ENCODE measurements around the gene LIX1.
"Not testable (repeated sequence)": the region's sequence is repeated elsewhere in the genome, so short reads cannot be mapped to it uniquely, and the experiment has no call there.

LIX1 gene

GRCh38 chr5:97142521-97143254 lies at the start of gene LIX1:
Gene LIX1 (minus strand): TSS chr5:97142611. CDS start chr5:97142576, 35 bp downstream.
- DNase-seq = peak; percentile 42

GRCh38 chr5:97191893-97192292 lies 49.5 kb upstream of the LIX1 start:
- DNase-seq = no peak

- DNase-seq = not testable (repeated sequence)
These were observed 47.1 kb upstream of the LIX1 start for GRCh38 chr5:97189523-97189922.

DNA sequence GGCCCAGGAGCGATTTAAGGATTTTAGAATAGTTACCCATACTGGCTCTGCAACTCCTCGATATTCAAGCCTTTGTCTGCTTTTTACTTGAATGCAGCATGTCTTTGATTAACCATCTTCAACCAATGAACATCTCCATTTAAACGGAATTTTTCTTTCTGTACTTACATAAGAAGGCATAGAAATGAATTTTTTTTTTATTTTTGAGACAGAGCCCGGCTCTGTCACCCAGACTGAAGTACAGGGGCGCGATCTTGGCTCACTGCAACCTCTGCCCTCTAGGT lies 41.5 kb upstream of the LIX1 start:
- no peak for DNase-seq

DNA sequence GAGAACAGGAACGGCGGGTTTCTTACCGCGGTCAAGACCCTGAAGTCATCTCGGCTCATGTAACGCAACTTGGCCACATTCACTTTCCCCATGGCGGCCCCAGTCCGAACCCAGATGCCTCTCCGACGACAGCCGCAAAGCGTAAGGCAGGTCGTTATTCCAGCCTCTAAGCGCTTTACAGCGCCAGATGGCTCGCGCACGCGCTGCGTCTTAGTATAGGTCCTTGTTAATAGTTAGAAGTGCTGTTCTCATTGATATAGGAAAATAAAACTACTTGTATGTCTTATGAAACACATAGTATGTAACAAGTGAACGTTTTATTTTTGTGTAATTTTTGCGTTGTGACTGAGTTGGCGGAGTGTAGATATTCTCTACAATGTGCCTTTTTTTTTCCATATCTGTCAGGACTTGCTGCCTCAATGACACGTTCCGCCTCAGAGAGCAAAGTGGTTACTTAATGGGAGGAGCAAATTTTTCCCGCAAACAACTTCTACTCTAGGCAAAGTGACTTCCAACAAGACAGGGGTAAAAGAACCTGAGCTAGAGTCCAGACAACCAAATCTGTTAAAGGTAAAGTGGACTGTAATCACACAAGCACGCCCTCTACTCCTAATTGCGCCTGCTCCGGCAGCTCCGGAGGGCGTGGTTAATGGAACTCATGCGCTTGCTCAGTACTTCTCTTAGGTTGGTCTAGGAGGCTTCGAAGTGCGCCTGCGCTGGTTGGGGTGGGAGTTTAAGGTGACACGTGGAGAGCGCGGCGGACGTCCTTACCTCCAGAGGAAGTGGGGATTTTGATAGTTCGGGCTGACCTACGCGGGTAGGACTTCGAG lies 40.9 kb upstream of the LIX1 start, which contains the start of gene RIOK2:
Gene RIOK2 (minus strand): TSS at position 148 of the 830 bp plus-strand sequence. CDS start 56 bp downstream, at position 92.
- DNase-seq = peak; percentile 98

GRCh38 chr5:97182571-97183099 lies 40.2 kb upstream of the LIX1 start:
- peak; percentile 21 for DNase-seq

DNA sequence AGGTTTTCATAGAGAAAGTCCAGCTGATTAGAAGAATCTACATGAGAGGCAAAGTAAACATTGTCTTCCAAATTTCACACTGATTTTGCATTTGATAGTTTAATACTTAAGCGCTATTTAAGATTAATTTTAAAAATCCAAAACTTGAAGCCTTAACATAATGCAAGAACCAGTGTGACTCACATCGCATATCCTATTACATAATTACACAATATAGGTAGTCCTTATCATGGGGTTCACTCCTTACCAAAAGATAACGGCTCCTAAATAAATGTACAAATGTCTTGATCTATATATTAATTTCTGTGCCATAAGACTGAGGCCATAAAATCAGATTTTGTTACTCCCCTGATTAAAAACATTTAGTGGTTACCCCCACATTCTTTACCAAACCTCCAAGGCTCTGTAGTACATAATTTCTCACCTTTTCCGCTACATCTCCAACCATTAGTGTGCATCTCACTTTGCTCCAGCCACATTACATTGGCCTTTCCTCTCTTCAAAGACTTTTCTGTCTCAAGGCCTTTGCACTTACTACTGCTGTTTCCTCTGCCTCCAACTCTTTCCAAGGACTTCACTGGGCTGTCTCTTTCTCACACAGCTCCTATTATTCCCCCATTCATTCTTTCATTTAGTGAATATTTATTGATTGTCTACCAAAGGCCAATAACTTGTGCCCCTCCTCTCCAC lies 39.6 kb upstream of the LIX1 start:
- no peak for DNase-seq

DNA sequence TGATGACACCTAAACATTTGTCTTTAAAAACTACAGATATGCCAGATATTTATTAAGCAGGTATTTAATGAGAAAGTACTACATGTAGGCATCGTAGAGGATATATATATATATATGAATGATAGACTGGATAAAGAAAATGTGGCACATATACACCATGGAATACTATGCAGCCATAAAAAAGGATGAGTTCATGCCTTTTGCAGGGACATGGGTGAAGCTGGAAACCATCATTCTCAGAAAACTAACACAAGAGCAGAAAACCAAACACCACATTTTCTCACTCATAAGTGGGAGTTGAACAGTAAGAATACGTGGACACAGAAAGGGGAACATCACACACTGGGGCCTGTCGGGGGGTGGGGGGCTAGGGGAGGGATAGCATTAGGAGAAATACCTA lies 37.0 kb upstream of the LIX1 start:
- not testable (repeated sequence) for DNase-seq

DNA sequence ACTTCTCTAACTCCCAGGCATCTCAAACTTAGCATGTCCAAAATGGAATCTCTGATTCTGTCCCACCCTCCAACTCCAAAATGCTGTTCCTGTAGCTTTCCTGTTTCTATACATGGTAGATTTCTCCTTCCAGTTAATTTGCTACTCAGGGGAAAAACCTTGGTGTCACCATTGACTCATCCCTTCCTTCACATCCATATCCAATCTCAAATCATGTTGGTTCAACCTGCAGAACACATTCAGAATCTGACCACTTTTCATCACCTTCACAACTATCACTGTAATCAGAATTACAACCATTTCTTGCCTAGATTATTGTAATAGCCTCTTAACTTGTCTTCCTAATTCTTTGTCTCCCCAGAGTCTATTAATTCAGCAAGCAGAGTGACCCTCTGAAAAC lies 29.8 kb upstream of the LIX1 start:
- no peak for DNase-seq

GRCh38 chr5:97171703-97172102 lies 29.3 kb upstream of the LIX1 start:
- no peak for DNase-seq

- DNase-seq = no peak
These were observed 25.0 kb upstream of the LIX1 start for GRCh38 chr5:97167435-97167834.

DNA sequence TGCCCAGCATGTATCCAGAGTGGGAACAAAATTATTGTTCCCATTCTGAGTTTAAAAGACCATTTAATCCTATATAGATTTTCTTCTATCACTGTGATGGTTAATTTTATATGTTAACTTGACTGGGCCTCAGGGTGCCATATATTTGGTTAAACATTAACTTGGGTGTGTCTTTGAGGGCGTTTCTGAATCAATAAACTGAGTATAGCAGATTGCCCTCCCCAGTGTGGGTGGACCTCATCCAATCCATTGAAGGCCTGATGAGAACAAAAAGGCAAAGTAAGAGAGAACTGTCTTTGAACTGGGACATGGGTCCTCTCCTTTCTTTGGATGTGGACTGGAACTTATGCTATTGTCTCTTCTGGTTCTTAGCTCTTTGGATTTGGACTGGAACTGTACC lies 23.3 kb upstream of the LIX1 start:
- DNase-seq = no peak

- no peak for DNase-seq
These were observed 22.4 kb upstream of the LIX1 start for GRCh38 chr5:97164846-97165245.

DNA sequence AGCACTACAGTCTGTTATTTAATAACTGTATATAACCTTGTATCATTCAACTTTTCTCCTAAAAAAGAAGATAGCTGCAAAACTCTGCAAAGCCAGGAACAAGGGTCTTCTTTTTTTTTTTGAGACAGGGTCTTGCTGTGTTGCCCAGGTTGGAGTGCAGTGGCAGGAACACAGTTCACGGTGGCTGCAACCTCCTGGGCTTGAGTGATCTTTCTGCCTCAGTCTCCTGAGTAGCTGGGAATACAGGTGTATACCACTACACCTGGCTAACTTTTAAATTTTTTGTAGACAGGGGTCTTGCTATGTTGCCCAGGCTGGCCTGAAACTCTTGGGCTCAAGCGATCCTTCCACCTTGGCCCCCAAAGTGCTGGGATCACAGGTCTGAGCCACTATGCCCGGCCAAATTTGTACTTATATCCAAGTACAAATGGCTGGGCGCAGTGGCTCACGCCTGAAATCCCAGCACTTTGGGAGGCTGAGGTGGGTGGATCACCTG lies 21.4 kb upstream of the LIX1 start:
- DNase-seq = no peak

GRCh38 chr5:97163360-97163764 lies 21.0 kb upstream of the LIX1 start:
- peak; percentile 57 for DNase-seq

DNA sequence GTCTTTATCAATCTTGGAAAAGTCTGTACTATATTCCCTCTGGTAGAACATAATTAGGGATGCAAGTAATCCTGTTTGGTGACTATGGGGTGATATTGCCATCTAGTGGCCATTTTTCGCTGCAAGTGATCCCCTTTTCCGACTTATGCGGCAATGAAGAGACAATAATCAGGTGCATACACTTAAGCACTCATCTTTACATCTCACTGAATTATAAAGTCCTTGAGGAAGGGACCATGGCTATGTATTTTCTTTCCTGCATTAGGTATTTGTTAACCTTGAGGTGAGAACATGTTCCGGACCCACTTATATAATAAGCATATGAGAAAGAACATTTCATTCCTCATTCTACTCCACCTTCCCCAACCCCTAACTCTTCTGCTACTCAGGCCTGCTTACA lies 19.6 kb upstream of the LIX1 start:
- peak; percentile 77 for DNase-seq

DNA sequence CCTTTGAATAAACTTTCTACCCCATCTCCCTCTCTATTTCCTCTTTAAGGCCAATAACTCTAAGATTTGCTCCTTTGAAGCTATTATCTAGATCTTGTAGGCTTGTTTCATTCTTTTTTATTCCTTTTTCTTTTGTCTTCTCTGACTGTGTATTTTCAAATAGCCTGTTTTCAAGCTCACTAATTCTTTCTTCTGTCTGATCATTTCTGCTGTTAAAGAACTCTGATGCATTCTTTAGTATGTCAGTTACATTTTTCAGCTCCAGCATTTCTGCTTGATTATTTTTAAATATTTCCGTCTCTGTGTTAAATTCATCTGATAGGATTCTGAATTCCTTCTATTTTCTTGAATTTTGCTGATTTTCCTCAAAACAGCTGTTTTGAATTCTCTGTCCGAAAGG lies 15.3 kb upstream of the LIX1 start:
- DNase-seq = no peak

DNA sequence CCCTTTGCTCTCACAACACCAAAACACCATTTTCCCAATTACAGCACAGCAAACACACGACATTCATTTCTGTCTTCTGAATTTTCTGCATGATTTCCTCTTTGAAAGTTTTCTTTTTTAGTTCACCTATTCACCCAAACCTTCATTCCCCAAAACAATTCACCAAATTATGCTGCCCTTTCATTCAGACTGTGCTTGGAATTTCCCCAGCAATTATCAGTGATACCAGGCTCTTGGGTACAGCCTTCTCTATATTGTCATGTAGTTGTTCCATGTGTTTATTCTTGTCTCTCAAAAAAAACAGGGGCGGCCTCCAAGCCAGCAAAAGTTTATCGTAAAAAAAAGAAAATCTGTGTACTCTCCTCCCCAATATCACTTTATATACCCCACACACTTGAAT lies 9.0 kb upstream of the LIX1 start:
- no peak for DNase-seq

DNA sequence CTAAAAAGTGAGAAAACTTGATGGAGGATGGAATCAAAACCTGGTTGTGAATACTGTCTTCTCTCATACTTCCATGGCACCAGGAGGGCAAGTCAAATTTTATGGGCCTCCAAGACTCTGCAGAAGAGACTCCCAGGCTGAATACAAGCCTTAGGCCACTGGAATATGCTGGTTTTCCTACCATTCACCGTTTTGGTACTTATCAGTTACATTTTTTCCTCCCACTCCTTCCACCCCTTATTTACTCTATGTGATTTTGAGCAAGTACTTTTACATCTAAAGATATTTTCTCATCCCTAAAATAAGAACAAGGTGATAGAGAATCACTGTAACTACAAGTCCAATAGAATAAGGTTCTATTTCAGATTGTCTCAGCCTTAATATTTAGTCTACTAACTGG lies 8.0 kb upstream of the LIX1 start:
- no peak for DNase-seq

- no peak for DNase-seq
These were observed 7.3 kb upstream of the LIX1 start for GRCh38 chr5:97149709-97150108.

DNA sequence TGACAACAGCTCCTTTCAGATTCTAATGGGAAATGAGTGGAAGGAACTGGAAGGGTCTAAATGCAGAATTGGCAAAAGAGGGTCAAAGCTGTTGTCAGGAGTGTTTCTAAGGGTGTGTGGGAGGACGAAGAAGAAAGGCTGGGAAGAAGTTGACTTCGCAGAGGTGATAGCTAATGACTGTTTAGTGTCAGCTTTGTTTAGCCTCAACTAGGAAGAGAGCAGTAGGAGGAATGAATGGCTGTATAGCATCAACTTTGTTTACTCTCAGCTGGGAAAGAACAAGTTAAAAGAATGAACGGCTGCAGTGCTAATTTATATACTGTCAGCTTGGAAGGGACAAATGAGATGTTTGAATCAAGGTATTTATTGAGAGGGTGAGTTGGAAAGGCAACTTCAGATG lies 5.9 kb upstream of the LIX1 start:
- no peak for DNase-seq

- no peak for DNase-seq
These were observed 1.3 kb upstream of the LIX1 start for GRCh38 chr5:97143704-97144103.

DNA sequence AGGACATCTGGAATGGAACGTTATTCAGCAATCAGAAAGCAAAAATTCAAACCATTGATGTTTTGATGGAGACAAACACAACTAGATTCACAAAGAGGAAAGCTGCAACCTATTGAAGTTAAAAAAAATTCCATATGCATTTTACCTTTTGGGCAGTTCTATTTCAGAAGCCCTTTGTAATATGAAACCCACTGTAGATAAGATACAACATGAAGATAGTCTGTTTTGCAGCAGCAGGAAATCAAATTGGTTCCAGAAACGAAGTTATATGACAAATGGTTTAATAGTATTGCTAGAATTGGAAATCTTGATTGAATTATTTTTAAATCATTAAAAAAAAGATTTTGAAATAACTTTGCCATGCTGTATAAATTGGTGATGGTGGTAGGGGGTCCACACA lies 872 bp downstream of the LIX1 start:
- no peak for DNase-seq

Measured in hematopoietic multipotent progenitor cell treated with erythropoietin and hydrocortisone succinate and interleukin-3 and kit ligand, for 8 days (in vitro differentiated cells).